ENCODE results near the gene FBXL16.
A peak's percentile ranks its signal among the peaks of the same experiment; 100 is the strongest.

FBXL16 gene

DNA sequence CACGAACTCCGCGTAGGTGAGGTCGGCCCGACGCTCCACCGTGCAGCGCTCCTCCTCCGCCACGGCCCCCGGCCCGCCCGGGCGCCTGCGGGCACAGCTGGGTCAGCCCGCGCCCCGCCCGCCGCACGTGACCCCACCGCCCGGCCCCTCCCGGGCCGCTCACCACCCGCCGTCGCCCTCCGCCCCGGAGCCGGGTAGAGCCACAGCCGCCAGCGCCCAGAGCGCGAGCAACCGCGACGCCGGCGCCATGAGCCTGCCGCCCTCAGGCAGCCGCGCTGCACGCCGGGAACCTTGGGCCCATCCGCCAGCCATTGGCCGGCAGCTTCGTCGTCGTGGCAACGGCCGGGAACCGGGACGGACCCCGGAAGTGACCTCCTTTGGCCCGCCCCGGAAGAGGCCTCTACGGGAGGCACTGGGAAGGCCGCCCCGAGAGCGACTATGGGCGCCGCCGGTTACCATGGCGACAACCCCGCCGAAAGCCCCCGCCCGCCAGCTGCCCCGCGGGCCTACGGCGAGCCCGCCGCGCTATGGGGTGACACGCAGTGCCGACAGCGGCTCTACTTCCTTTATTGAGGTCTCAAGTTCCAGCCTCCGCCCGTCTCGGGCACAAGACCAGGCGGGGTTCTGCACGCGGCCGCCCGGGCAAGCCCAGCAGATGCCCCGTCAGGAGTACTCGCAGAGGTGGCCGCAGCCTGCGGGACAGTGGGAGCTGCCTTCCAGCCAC is 21.4 kb downstream of the FBXL16 start, which contains the start of gene JMJD8:
TSS of gene JMJD8 (minus strand) at position 264 of the 724 bp plus-strand sequence. CDS start at position 249, 15 bp downstream.
- Histone ChIP-seq H3K4me1 (peaks cover 13% of the 10 kb centered on the region), H3K9ac (no peak within 1 kb of the TSS)
- TF ChIP-seq, protein P1, sequence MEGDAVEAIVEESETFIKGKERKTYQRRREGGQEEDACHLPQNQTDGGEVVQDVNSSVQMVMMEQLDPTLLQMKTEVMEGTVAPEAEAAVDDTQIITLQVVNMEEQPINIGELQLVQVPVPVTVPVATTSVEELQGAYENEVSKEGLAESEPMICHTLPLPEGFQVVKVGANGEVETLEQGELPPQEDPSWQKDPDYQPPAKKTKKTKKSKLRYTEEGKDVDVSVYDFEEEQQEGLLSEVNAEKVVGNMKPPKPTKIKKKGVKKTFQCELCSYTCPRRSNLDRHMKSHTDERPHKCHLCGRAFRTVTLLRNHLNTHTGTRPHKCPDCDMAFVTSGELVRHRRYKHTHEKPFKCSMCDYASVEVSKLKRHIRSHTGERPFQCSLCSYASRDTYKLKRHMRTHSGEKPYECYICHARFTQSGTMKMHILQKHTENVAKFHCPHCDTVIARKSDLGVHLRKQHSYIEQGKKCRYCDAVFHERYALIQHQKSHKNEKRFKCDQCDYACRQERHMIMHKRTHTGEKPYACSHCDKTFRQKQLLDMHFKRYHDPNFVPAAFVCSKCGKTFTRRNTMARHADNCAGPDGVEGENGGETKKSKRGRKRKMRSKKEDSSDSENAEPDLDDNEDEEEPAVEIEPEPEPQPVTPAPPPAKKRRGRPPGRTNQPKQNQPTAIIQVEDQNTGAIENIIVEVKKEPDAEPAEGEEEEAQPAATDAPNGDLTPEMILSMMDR (IDR thresholded peaks at IDR 0.05), result no peak

DNA sequence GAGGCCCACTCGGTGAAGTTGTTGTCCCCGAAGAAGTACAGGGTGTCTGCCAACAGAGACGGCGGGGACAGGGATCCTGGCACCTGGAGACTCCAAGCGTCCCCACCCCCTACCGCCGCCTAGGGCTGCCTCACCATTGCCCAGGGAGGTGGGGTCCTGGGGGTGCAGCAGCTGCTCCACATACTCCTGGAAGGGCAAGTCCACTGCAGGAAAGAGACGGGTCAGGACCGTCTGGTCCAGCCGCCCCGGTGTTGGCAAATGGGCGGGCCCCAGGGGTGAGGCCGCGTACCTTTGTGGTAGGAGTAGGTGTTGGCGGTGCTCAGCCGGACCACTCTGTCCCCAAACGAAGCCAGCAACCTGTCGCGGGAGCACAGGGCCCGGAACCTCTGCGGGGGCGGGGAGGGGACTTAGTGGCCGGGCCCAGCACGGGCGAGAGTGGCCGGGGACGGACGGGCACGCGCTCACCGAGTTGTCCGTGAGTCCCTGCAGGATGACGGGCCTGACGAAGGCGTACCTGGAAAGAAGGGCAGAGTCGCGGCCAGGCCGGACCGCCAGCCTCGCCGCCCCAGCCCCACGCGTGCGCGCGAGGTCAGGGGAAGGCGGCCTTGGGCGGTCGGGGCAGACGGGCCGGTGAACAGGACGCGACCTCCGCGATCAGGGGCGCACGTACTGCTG is 22.1 kb downstream of the FBXL16 start:
- Histone ChIP-seq H3K36me3 (ENCODE audit: control insufficient read depth, insufficient read depth, low read length) (no peaks in the 10 kb centered on the region), H3K27ac (peak overlapping the region; percentile 39), H3K9ac (no peak overlapping the region), H2AFZ (no peak overlapping the region), H3K4me2 (ENCODE audit: low read length) (peak overlapping the region; percentile 76), H3K79me2 (peaks cover 8% of the 10 kb centered on the region), H3K4me3 (ENCODE audit: low read depth, low read length) (peak overlapping the region; percentile 38), H3K9me3 (ENCODE audit: control insufficient read depth, low read length) (no peaks in the 10 kb centered on the region), H3K27me3 (ENCODE audit: control insufficient read depth, insufficient read depth, low read length) (no peaks in the 10 kb centered on the region), H3K4me1 (peaks cover 9% of the 10 kb centered on the region)
- TF ChIP-seq, protein P1 (IDR thresholded peaks at IDR 0.05), result no peak

More for the DNA sequence above, 21.4 kb downstream of the FBXL16 start, which contains the start of gene JMJD8:
- H3K9me3 ChIP-seq (ENCODE audit: control insufficient read depth, low read length), result no peaks in the 10 kb centered on the region
- H3K4me2 ChIP-seq (ENCODE audit: low read length), result peak within 1 kb of the TSS; percentile 96
- peaks cover 8% of the 10 kb centered on the region for H3K79me2 ChIP-seq
- H3K36me3 ChIP-seq (ENCODE audit: control insufficient read depth, insufficient read depth, low read length), result no peaks in the 10 kb centered on the region
- H3K4me3 ChIP-seq (ENCODE audit: low read depth, low read length), result peak within 1 kb of the TSS; percentile 68
- peak within 1 kb of the TSS; percentile 78 for H3K27ac ChIP-seq
- no peaks in the 10 kb centered on the region for H3K27me3 ChIP-seq (ENCODE audit: control insufficient read depth, insufficient read depth, low read length)
- peak within 1 kb of the TSS; percentile 95 for H2AFZ ChIP-seq

DNA sequence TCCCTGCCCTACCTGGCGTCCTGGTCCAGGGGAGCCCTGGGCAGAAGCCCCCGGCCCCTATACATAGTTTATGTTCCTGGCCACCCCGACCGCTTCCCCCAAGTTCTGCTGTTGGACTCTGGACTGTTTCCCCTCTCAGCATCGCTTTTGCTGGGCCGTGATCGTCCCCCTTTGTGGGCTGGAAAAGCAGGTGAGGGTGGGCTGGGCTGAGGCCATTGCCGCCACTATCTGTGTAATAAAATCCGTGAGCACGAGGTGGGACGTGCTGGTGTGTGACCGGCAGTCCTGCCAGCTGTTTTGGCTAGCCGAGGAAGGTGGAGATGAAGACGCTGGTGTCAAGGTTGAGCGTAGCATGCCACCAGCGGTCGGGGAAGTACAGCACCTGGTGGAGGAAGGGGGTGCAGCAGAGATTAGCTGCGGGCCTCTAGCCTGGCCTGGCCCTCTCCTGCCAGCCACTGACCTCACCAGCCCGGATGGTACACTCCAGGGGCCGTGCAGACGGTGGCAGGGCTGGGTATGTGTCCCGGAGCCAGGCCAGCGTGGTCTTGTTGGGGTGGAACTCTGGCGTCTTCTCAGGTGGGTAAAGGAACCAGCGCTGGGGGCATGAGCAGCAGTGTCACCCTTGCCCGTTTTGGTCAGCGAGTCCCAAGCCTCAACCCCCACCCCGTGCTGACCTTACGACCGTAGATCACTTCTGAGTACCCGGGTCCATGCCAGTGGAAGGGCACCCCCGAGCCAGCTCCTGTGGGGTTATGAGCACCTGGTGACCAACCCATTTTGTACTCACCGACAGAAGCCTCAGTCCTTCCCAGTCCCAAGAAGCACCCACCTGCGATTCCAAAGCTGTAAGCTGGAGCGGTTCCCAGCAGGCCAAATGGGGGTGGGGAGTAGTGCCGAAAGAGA is 22.9 kb downstream of the FBXL16 start:
- Histone ChIP-seq H3K79me2 (peaks cover 8% of the 10 kb centered on the region), H3K27me3 (ENCODE audit: control insufficient read depth, insufficient read depth, low read length) (no peaks in the 10 kb centered on the region), H3K27ac (no peak overlapping the region), H3K36me3 (ENCODE audit: control insufficient read depth, insufficient read depth, low read length) (no peaks in the 10 kb centered on the region), H3K9ac (no peak overlapping the region), H3K9me3 (ENCODE audit: control insufficient read depth, low read length) (no peaks in the 10 kb centered on the region), H3K4me2 (ENCODE audit: low read length) (peak overlapping the region; percentile 76), H2AFZ (no peak overlapping the region), H3K4me1 (peaks cover 9% of the 10 kb centered on the region), H3K4me3 (ENCODE audit: low read depth, low read length) (no peak overlapping the region)
- TF ChIP-seq, protein P1 (IDR thresholded peaks at IDR 0.05), result no peak

DNA sequence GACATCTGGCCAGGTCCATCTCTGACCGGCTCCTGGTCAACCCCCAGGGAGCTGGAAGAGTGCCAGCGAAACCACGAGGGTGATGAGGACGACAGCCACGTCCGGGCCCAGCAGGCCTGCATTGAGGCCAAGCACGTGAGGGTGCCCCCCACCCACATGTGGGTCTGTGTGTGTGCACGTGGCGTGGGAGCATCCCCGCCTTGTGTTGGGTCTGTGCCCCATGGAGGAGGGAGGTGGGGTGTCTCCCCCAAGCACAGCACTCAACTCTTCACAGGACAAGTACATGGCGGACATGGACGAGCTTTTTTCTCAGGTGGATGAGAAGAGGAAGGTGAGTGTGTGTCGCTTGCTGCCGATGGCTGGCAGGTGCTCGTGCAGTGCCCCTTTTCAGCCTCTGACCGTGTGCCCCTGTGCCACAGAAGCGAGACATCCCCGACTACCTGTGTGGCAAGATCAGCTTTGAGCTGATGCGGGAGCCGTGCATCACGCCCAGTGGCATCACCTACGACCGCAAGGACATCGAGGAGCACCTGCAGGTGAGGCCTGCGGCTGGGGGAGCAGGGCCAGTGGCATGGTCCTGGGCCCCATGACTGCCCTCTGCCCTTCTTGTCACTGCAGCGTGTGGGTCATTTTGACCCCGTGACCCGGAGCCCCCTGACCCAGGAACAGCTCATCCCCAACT is 23.7 kb downstream of the FBXL16 start:
- Histone ChIP-seq H3K4me1 (peaks cover 9% of the 10 kb centered on the region), H3K27ac (peak overlapping the region; percentile 79), H3K9ac (no peak overlapping the region), H3K27me3 (ENCODE audit: control insufficient read depth, insufficient read depth, low read length) (no peaks in the 10 kb centered on the region), H3K36me3 (ENCODE audit: control insufficient read depth, insufficient read depth, low read length) (no peaks in the 10 kb centered on the region), H3K9me3 (ENCODE audit: control insufficient read depth, low read length) (no peaks in the 10 kb centered on the region), H2AFZ (no peak overlapping the region), H3K4me2 (ENCODE audit: low read length) (peak overlapping the region; percentile 11), H3K4me3 (ENCODE audit: low read depth, low read length) (peak overlapping the region; percentile 77), H3K79me2 (peaks cover 8% of the 10 kb centered on the region)
- TF ChIP-seq, protein P1 (IDR thresholded peaks at IDR 0.05), result no peak

All from parathyroid adenoma (tissue), 2 donors.